HEK293 (cell line): Measurements from ENCODE around the gene NASP.
A peak's percentile ranks its signal among the peaks of the same experiment; 100 is the strongest.

Source experiments
- EGR2 ChIP-seq: fragments of 450-650 bp; formaldehyde crosslinking; IDR thresholded peaks from 2 replicates; pipeline ENCODE4 v1.5.1; 2016; ENCODE audit warnings: low read depth, missing biosample characterization, missing genetic modification characterization
- FEZF1 ChIP-seq: fragments of 450-650 bp; formaldehyde crosslinking; IDR thresholded peaks from 2 replicates; pipeline ENCODE4 v1.5.1; 2016; ENCODE audit warnings: missing biosample characterization, missing genetic modification characterization
- GFI1B ChIP-seq: fragments of 450-650 bp; formaldehyde crosslinking; IDR thresholded peaks from 2 replicates; pipeline ENCODE4 v1.5.1; 2016; ENCODE audit warnings: missing biosample characterization, missing genetic modification characterization
- GLIS1 ChIP-seq: fragments of 450-650 bp; formaldehyde crosslinking; IDR thresholded peaks from 2 replicates; pipeline ENCODE4 v1.5.1; 2016; ENCODE audit warnings: missing biosample characterization, missing genetic modification characterization
- HOXA7 ChIP-seq: sonication (generic); formaldehyde crosslinking; IDR thresholded peaks from 2 replicates; pipeline ENCODE4 v1.8.1; 2022; ENCODE audit warnings: missing genetic modification reagents, borderline replicate concordance
- HOXC10 ChIP-seq: sonication (generic); formaldehyde crosslinking; IDR thresholded peaks from 2 replicates; pipeline ENCODE4 v1.8.1; 2023; ENCODE audit warnings: mild to moderate bottlenecking, missing genetic modification reagents
- MEIS1 ChIP-seq: sonication (generic); formaldehyde crosslinking; IDR thresholded peaks from 2 replicates; pipeline ENCODE4 v1.8.1; 2022; ENCODE audit warnings: missing genetic modification reagents, mild to moderate bottlenecking, borderline replicate concordance
- OSR2 ChIP-seq: fragments of 450-650 bp; formaldehyde crosslinking; IDR thresholded peaks from 2 replicates; pipeline ENCODE4 v1.5.1; 2016; ENCODE audit warnings: missing biosample characterization, missing genetic modification characterization
- RBAK ChIP-seq: fragments of 450-650 bp; formaldehyde crosslinking; IDR thresholded peaks from 2 replicates; pipeline ENCODE4 v1.5.1; 2016; ENCODE audit warnings: missing biosample characterization, missing genetic modification characterization
- REPIN1 ChIP-seq: fragments of 450-650 bp; formaldehyde crosslinking; IDR thresholded peaks from 2 replicates; pipeline ENCODE4 v1.5.1; 2017; ENCODE audit warnings: missing biosample characterization, missing genetic modification characterization, low read depth
- SCRT1 ChIP-seq: fragments of 450-650 bp; formaldehyde crosslinking; IDR thresholded peaks from 2 replicates; pipeline ENCODE4 v1.5.1; 2016; ENCODE audit warnings: missing biosample characterization, missing genetic modification characterization, borderline replicate concordance
- SP2 ChIP-seq: fragments of 450-650 bp; formaldehyde crosslinking; IDR thresholded peaks from 2 replicates; pipeline ENCODE4 v1.5.1; 2016; ENCODE audit warnings: missing biosample characterization, missing genetic modification characterization
- ZBTB11 ChIP-seq: fragments of 450-650 bp; formaldehyde crosslinking; conservative IDR thresholded peaks from 2 replicates; pipeline ENCODE4 v1.5.1; 2016; ENCODE audit warnings: low read depth, missing biosample characterization, missing genetic modification characterization
- ZBTB21 ChIP-seq: fragments of 450-650 bp; formaldehyde crosslinking; IDR thresholded peaks from 2 replicates; pipeline ENCODE4 v1.5.1; 2017; ENCODE audit warnings: missing biosample characterization, missing genetic modification characterization
- ZFP37 ChIP-seq: fragments of 450-650 bp; formaldehyde crosslinking; IDR thresholded peaks from 2 replicates; pipeline ENCODE4 v1.5.1; 2016; ENCODE audit warnings: missing biosample characterization, missing genetic modification characterization
- ZNF112 ChIP-seq: fragments of 450-650 bp; formaldehyde crosslinking; IDR thresholded peaks from 2 replicates; pipeline ENCODE4 v1.5.0; 2017; ENCODE audit warnings: missing biosample characterization, missing genetic modification characterization
- ZNF114 ChIP-seq: fragments of 450-650 bp; formaldehyde crosslinking; IDR thresholded peaks from 2 replicates; pipeline ENCODE4 v1.5.0; 2017; ENCODE audit warnings: missing biosample characterization, missing genetic modification characterization
- ZNF140 ChIP-seq: fragments of 450-650 bp; formaldehyde crosslinking; IDR thresholded peaks from 2 replicates; pipeline ENCODE4 v1.5.1; 2016; ENCODE audit warnings: missing biosample characterization, missing genetic modification characterization
- ZNF16 ChIP-seq: fragments of 450-650 bp; formaldehyde crosslinking; IDR thresholded peaks from 2 replicates; pipeline ENCODE4 v1.5.1; 2016; ENCODE audit warnings: low read depth, missing biosample characterization, missing genetic modification characterization
- ZNF2 ChIP-seq: fragments of 450-650 bp; formaldehyde crosslinking; IDR thresholded peaks from 2 replicates; pipeline ENCODE4 v1.5.1; 2016; ENCODE audit warnings: missing biosample characterization, missing genetic modification characterization
- ZNF214 ChIP-seq: fragments of 450-650 bp; formaldehyde crosslinking; IDR thresholded peaks from 2 replicates; pipeline ENCODE4 v1.5.1; 2017; ENCODE audit warnings: missing biosample characterization, mild to moderate bottlenecking, missing genetic modification characterization, borderline replicate concordance
- ZNF23 ChIP-seq: fragments of 450-650 bp; formaldehyde crosslinking; IDR thresholded peaks from 2 replicates; pipeline ENCODE4 v1.5.1; 2016; ENCODE audit warnings: missing biosample characterization, missing genetic modification characterization, borderline replicate concordance
- ZNF239 ChIP-seq: fragments of 450-650 bp; formaldehyde crosslinking; IDR thresholded peaks from 2 replicates; pipeline ENCODE4 v1.5.1; 2016; ENCODE audit warnings: missing biosample characterization, missing genetic modification characterization
- ZNF292 ChIP-seq: fragments of 450-650 bp; formaldehyde crosslinking; IDR thresholded peaks from 2 replicates; pipeline ENCODE4 v1.5.1; 2016; ENCODE audit warnings: low read depth, missing biosample characterization, missing genetic modification characterization, borderline replicate concordance
- ZNF366 ChIP-seq: fragments of 450-650 bp; formaldehyde crosslinking; conservative IDR thresholded peaks from 2 replicates; pipeline ENCODE4 v1.5.1; 2016; ENCODE audit warnings: missing biosample characterization, missing genetic modification characterization
- ZNF394 ChIP-seq: fragments of 450-650 bp; formaldehyde crosslinking; IDR thresholded peaks from 2 replicates; pipeline ENCODE4 v1.5.1; 2016; ENCODE audit warnings: missing biosample characterization, missing genetic modification characterization, mild to moderate bottlenecking, moderate library complexity, borderline replicate concordance
- ZNF423 ChIP-seq: fragments of 450-650 bp; formaldehyde crosslinking; IDR thresholded peaks from 2 replicates; pipeline ENCODE4 v1.5.1; 2016; ENCODE audit warnings: missing biosample characterization, missing genetic modification characterization
- ZNF510 ChIP-seq: fragments of 450-650 bp; formaldehyde crosslinking; IDR thresholded peaks from 2 replicates; pipeline ENCODE4 v1.5.1; 2018; ENCODE audit warnings: mild to moderate bottlenecking, missing genetic modification characterization, missing biosample characterization; ENCODE audit not compliant: insufficient replicate concordance
- ZNF555 ChIP-seq: fragments of 450-650 bp; formaldehyde crosslinking; conservative IDR thresholded peaks from 2 replicates; pipeline ENCODE4 v1.5.1; 2017; ENCODE audit warnings: missing biosample characterization, mild to moderate bottlenecking, missing genetic modification characterization, inconsistent platforms
- ZNF561 ChIP-seq: fragments of 450-650 bp; IDR thresholded peaks from 2 replicates; pipeline ENCODE4 v1.5.1; 2018; ENCODE audit warnings: missing biosample characterization, missing genetic modification characterization, borderline replicate concordance
- ZNF596 ChIP-seq: fragments of 450-650 bp; IDR thresholded peaks from 2 replicates; pipeline ENCODE4 v1.5.0; 2018; ENCODE audit warnings: missing biosample characterization, mild to moderate bottlenecking, missing genetic modification characterization, moderate library complexity
- ZNF624 ChIP-seq: fragments of 450-650 bp; formaldehyde crosslinking; IDR thresholded peaks from 2 replicates; pipeline ENCODE4 v1.5.1; 2017; ENCODE audit warnings: missing biosample characterization, missing genetic modification characterization
- ZNF654 ChIP-seq: fragments of 450-650 bp; formaldehyde crosslinking; IDR thresholded peaks from 2 replicates; pipeline ENCODE4 v1.5.1; 2016; ENCODE audit warnings: low read depth, missing biosample characterization, missing genetic modification characterization
- ZSCAN30 ChIP-seq: fragments of 450-650 bp; IDR thresholded peaks from 2 replicates; pipeline ENCODE4 v1.5.1; 2018; ENCODE audit warnings: missing biosample characterization, mild to moderate bottlenecking, missing genetic modification characterization, moderate library complexity
- ZXDB ChIP-seq: fragments of 450-650 bp; formaldehyde crosslinking; IDR thresholded peaks from 2 replicates; pipeline ENCODE4 v1.5.1; 2016; ENCODE audit warnings: missing biosample characterization, missing genetic modification characterization
- TF ChIP-seq, protein P1 (sequence below): fragments of 450-650 bp; formaldehyde crosslinking; IDR thresholded peaks from 2 replicates; pipeline ENCODE4 v1.5.1; 2016; ENCODE audit warnings: missing biosample characterization, missing genetic modification characterization

Gene NASP

DNA sequence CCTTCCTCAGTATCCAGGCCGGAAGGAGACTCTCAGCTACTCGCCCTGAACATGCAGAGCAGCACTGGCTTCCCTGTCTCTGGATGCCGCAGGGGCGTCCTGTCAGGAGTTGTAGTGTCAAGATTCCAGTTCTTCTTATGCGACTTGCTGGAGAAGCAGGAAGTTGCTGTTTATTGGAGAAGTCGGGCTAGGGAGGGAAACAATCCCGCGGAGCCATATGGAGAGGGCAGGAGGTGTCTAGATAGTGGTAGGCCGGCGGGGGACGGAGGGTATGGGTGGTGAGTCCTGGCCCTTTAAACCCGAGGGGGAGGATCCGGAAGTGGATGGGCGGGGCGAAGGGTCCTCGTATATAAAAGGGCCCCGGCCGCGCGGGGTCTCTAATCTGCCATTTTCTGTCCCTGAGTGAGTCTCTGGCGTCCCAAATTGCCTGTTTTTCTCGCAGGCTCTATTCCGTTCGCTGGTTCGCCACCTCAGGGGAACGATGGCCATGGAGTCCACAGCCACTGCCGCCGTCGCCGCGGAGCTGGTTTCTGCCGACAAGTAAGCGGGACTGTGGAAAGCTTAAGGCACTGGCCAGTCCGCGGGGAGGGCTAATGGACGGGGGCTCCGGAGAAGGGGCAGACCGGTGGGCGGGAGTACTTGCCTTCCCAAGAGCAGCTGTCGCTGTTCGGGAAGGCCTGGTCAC is at the start of gene NASP (continued):
- no peak for TF ChIP-seq ZNF214
- peak; percentile 94 for TF ChIP-seq ZNF2 (tag by site-specific recombination)
- no peak for TF ChIP-seq ZNF654 (tag by site-specific recombination)
- no peak for TF ChIP-seq ZNF596
- TF ChIP-seq, protein P1, sequence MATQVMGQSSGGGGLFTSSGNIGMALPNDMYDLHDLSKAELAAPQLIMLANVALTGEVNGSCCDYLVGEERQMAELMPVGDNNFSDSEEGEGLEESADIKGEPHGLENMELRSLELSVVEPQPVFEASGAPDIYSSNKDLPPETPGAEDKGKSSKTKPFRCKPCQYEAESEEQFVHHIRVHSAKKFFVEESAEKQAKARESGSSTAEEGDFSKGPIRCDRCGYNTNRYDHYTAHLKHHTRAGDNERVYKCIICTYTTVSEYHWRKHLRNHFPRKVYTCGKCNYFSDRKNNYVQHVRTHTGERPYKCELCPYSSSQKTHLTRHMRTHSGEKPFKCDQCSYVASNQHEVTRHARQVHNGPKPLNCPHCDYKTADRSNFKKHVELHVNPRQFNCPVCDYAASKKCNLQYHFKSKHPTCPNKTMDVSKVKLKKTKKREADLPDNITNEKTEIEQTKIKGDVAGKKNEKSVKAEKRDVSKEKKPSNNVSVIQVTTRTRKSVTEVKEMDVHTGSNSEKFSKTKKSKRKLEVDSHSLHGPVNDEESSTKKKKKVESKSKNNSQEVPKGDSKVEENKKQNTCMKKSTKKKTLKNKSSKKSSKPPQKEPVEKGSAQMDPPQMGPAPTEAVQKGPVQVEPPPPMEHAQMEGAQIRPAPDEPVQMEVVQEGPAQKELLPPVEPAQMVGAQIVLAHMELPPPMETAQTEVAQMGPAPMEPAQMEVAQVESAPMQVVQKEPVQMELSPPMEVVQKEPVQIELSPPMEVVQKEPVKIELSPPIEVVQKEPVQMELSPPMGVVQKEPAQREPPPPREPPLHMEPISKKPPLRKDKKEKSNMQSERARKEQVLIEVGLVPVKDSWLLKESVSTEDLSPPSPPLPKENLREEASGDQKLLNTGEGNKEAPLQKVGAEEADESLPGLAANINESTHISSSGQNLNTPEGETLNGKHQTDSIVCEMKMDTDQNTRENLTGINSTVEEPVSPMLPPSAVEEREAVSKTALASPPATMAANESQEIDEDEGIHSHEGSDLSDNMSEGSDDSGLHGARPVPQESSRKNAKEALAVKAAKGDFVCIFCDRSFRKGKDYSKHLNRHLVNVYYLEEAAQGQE (tag by site-specific recombination): peak; percentile 33; the same call in 1 of the 2 replicates
- TF ChIP-seq GFI1B (tag by site-specific recombination): no peak
- TF ChIP-seq ZNF394 (tag by site-specific recombination): peak; percentile 87
- TF ChIP-seq MEIS1 (CRISPR knock-in tag): no peak
- TF ChIP-seq ZBTB21: no peak
- no peak for TF ChIP-seq ZNF561 (tag by site-specific recombination)
- TF ChIP-seq ZNF239: 0 out of 2 replicates have a peak, but pooled peaks have one; percentile 56
- TF ChIP-seq RBAK (tag by site-specific recombination): no peak
- TF ChIP-seq ZNF16: no peak
- TF ChIP-seq FEZF1 (tag by site-specific recombination): no peak
- TF ChIP-seq ZNF140 (tag by site-specific recombination): no peak
- TF ChIP-seq ZNF114 (tag by site-specific recombination): no peak
- TF ChIP-seq SP2 (tag by site-specific recombination): peak; percentile 80
- TF ChIP-seq ZNF23 (tag by site-specific recombination): no peak
- no peak; the same call in 1 of the 2 replicates for TF ChIP-seq HOXC10 (CRISPR knock-in tag)
- TF ChIP-seq ZSCAN30 (tag by site-specific recombination): no peak; the same call in 1 of the 2 replicates
- TF ChIP-seq ZNF292 (tag by site-specific recombination): no peak
- TF ChIP-seq ZNF624: no peak
- TF ChIP-seq SCRT1 (tag by site-specific recombination): no peak
- 0 out of 2 replicates have a peak, but pooled peaks have one; percentile 24 for TF ChIP-seq REPIN1 (tag by site-specific recombination)
- TF ChIP-seq ZNF366 (tag by site-specific recombination): no peak
- peak; percentile 95 for TF ChIP-seq ZXDB (tag by site-specific recombination)
- TF ChIP-seq ZBTB11 (tag by site-specific recombination): peak; percentile 92
- TF ChIP-seq ZNF112 (tag by site-specific recombination): no peak
- peak; percentile 71; the same call in 1 of the 2 replicates for TF ChIP-seq ZFP37 (tag by site-specific recombination)
- TF ChIP-seq GLIS1 (tag by site-specific recombination): peak; percentile 31
- TF ChIP-seq OSR2 (tag by site-specific recombination): no peak
- no peak; the same call in 1 of the 2 replicates for TF ChIP-seq ZNF423
- no peak for TF ChIP-seq HOXA7 (CRISPR knock-in tag)
- TF ChIP-seq ZNF510 (tag by site-specific recombination): no peak
- TF ChIP-seq ZNF555: no peak
- no peak for TF ChIP-seq EGR2 (tag by site-specific recombination)
